GDM1 (cell line): ENCODE measurements around the gene ATAD3C.
"Not testable (repeated sequence)": the region's sequence is repeated elsewhere in the genome, so short reads cannot be mapped to it uniquely, and the experiment has no call there.

ENCODE experiments used
- DNase-seq: peaks from one replicate; lab custom pipeline; 2025; lab: John Stamatoyannopoulos, UW

ATAD3C gene

GRCh38 chr1:1472053-1472876, 22.8 kb downstream of the ATAD3C start:
- DNase-seq = not testable (repeated sequence)

DNA sequence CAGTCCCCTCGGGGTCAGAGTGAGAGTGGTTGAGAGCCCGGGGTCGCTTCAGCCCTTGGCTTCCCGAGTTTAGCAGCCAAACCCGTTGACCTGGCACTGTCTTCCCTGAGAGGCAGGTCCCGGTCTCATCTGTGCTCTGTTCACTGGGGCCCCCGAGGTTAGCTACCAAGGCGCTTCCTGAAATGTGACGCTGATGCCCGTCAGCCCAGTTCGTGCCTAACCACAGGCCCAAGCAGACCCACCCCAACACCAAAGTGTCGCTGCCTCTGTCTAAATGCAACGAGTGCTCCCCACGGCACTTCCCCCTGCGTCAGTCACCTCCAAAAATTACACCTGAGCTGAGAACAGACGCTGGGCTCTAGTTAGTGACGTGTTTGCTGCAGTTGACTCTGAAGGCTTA, 26.5 kb downstream of the ATAD3C start:
- DNase-seq = peak; percentile 9

- no peak for DNase-seq
These were observed 27.7 kb downstream of the ATAD3C start for GRCh38 chr1:1477206-1477605.

DNA sequence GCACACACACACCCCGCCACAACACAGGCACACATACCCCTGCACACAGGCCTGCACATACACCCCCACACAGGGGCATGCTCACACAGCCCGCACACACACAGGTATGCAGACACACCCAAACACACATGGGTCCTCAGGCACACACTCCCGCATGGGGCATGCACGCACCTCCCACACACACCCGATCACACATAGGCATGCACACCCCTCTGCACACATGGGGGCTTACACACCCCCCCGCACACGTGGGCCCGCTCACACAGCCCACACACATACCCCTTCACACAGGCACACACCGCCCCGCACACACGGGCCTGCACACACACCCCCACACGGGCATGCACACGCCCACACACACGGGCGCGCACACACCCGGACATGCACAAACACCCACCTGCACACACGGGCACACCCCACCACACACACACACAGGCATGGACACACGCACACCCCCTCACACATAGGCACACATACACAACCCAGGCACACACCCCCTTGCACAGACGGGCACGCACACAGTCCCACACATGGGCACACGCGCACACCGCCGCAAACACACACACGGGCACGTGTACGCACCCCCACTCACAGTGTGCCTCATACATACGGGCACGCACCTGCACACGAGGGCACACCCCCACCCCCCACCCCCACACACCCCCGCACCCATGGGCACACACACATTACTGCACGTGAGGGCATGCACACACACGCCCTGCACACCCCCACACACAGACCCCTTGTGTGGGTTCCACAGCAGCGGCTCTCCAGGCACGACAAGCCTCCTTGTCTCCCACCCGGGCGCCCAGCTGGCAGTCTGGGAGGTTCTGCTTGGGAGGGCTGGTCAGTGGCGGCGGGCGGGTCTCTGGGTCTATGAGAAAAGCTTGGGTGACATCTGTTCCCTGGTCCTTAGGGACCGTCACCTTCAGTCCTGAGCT, 30.3 kb downstream of the ATAD3C start:
- DNase-seq = no peak

DNA sequence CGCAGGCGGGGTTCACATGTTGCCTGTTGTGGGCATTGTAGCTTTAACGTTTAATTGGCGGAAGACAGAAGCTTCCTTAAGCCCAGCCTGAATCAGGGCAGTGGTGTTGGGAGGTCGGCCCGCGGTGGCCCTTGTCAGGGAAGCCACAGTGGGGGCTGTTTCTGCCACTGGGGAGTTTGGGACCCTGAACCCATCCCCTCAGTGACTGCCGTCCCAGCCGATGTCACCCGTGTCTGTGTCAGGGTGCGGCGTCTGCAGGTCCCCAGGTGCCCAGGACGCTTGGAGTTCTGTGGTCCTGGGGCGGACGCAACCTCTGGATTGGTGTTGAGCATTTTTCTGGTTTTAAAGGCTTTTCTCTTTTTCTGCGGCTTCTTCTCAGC, 31.0 kb downstream of the ATAD3C start:
- DNase-seq = not testable (repeated sequence)

DNA sequence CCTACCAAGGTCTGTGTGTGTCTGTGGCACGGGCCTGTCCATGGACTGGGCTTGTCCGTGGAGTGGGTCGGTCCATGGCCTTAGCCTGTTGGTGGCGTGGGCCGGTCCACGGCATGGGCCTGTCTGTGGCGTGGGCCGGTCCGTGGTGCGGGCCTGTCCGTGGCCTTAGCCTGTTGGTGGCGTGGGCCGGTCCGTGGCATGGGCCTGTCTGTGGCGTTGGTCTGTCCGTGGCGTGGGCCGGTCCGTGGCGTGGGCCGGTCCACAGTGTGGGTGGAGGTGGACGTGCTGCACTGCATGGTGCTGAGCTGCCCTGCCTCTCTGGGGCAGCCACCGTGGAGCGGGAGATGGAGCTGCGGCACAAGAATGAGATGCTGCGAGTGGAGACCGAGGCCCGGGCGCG, 32.3 kb downstream of the ATAD3C start:
- DNase-seq = not testable (repeated sequence)

DNA sequence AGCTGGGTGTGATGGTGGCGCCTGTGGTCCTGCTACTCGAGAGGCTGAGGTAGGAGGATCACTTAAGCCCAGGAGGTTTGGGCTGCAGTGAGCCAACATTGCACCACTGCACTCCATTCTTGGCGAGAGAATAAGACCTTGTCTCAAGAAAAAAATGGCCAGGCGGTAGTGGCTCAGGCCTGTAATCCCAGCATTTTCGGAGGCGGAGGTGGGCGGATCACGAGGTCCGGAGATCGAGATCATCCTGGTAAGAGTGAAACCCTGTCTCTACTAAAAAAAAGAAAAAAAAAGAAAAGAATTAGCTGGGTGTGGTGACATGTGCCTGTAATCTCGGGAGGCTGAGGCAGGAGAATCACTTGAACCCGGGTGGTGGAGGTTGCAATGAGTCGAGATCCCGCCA, 33.4 kb downstream of the ATAD3C start:
- DNase-seq = no peak

DNA sequence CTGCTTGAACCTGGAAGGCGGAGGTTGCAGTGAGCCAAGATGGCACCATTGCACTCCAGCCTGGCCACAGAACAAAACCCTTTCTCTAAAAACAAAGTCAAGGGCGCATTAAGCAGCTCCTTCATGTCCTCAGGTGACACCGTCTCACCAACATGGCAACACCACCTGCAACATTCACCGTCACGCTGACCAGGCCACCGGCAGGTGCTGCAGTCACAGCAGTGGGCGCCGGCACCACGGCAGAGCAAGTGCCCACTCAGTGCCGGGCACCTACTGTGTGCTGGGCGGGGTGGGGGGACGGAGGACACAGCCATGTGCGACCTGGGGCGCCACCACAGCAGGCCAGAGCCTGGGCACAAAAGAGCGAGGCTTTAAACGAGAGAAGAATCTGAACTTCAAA, 34.2 kb downstream of the ATAD3C start:
- no peak for DNase-seq

GRCh38 chr1:1484976-1485750, 35.7 kb downstream of the ATAD3C start:
- not testable (repeated sequence) for DNase-seq

DNA sequence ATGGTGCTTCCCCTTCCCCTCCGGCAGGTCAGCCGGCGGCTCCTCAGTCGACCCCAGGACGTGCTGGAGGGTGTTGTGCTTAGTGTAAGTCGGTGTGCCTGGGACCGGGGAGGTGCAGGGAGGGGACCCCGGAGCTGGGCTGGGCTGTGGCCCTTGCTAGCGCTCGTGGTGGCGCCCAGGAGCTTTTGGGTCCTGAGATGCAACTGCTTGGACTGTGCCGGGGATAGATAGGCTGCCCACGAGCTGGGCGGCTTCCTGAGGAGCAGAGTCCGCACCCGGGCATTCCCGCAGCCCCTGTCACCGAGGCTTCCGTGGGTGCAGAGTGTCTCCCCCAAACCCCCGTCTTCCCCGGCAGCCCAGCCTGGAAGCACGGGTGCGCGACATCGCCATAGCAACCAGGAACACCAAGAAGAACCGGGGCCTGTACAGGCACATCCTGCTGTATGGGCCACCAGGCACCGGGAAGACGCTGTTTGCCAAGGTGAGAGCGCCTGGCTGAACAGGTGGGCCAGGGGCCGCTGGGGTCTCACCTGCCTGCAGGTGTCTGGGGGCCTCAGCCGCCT, 36.3 kb downstream of the ATAD3C start:
- not testable (repeated sequence) for DNase-seq

DNA sequence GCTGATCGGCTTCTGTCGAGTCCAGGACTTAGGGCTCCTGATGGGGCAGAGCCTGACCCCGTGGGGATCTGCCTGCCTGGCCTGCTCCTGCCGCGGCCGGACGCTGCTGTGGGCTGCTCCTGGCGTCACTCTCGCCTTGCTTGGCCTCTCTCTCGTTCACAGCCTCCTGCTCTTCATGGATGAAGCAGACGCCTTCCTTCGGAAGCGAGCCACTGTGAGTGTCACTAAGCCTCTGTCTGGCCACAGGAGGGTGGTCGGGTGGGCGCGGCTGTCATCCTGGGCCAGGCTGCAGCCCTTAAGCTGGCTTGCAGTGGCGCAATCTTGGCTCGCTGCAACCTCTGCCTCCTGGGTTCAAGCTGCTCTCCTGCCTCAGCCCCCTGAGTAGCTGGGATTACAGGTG, 38.2 kb downstream of the ATAD3C start:
- DNase-seq = no peak

GRCh38 chr1:1489231-1489630, 39.7 kb downstream of the ATAD3C start:
- DNase-seq = no peak

- DNase-seq = no peak
These were observed 40.4 kb downstream of the ATAD3C start for GRCh38 chr1:1489861-1490260.

GRCh38 chr1:1490633-1491230, 41.2 kb downstream of the ATAD3C start:
- no peak for DNase-seq

DNA sequence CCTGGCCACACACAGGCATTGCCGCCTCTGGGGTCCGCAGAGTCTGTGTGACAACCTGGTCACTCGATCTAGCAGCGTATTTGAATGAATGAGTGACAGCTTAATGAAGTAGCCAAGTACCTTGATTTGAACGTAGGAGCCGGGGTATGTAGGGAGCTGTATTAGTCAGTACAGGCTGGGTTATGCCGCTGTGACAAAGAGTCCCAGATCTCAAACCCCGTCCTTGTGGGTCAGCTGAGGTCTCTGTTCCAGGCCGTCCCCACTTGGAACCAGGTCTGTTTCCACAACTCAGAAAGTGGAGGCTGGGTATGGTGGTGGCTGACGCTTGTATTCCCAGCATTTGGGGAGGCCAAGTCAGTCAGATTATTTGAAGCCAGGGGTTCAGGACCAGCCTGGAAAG, 42.1 kb downstream of the ATAD3C start:
- no peak for DNase-seq

GRCh38 chr1:1494311-1494710, 44.8 kb downstream of the ATAD3C start:
- DNase-seq = not testable (repeated sequence)

GRCh38 chr1:1495461-1495975, 46.0 kb downstream of the ATAD3C start:
- not testable (repeated sequence) for DNase-seq

DNA sequence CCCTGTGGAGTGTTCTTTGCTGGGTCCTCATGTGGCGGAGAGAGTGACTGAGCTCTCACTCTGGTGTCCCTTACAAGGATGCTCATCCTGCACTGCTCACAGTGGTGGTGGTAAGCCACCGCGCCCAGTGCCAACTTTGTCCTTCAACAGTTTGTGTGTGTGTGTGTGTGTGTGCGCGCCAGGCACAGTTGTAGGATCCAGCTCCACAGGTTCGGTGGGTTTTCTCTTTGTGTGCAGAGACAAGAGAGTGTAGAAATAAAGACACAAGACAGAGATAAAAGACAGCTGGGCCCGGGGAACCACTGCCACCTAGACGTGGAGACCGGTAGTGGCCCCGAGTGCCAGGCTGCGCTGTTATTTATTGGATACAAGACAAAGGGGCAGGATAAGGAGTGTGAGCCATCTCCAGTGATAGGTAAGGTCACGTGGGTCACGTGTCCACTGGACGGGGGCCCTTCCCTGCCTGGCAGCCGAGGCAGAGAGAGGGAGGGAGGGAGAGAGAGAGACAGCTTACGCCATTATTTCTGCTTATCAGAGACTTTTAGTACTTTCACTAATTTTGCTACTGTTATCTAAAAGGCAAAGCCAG, 55.4 kb downstream of the ATAD3C start:
- DNase-seq = peak; percentile 51

DNA sequence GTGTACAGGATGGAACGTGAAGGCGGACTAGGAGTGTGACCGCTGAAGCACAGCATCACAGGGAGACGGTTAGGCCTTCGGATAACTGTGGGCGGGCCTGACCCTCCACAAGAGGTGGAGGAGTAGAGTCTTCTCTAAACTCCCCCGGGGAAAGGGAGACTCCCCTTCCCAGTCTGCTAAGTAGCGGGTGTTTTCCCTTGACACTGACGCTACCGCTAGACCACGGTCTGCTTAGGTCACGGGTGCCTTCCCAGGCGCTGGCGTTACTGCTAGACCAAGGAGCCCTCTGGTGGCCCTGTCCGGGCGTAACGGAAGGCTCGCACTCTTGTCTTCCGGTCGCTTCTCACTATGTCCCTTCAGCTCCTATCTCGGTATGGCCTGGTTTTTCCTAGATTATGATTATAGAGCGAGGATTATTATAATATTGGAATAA, 55.9 kb downstream of the ATAD3C start:
- peak; percentile 30 for DNase-seq

DNA sequence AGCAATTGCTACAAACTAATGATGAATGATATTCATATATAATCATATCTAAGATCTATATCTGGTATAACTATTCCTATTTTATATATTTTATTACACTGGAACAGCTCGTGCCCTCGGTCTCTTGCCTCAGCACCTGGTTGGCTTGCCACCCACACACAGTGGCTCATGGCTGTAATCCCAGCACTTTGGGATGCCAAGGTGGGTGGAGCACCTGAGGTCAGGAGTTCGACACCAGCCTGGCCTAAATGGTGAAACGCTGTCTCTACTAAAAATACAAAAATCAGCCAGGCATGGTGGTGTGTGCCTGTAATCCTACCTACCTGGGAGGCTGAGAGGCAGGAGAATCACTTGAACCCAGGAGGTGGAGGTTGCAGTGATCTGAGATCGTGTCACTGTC, 56.3 kb downstream of the ATAD3C start:
- not testable (repeated sequence) for DNase-seq

GRCh38 chr1:1507305-1507704, 57.8 kb downstream of the ATAD3C start:
- DNase-seq = no peak
